Activated CD4-positive, alpha-beta T cell treated with anti-CD3 and anti-CD28 coated beads for 36 hours (primary cell): ENCODE measurements around the gene KIN. TPM values are rescaled to one million over a fixed set of nuclear protein-coding genes. Genes with fewer than 3 reads are reported as not detected.
"Not testable (repeated sequence)": the region's sequence is repeated elsewhere in the genome, so short reads cannot be mapped to it uniquely, and the experiment has no call there.

Experiments
- ATAC-seq: fragments of 200-7000 bp; cut with Tn5 transposase; one replicate; pipeline ENCODE4 v1.10.0; 2021; ENCODE audit warnings: mild to moderate bottlenecking, moderate library complexity
- CTCF ChIA-PET: fragments of 350-600 bp; sonication (Branson Sonifier 250); formaldehyde crosslinking; loops from one replicate; lab custom pipeline; 2021; ENCODE audit warnings: antibody characterized with exemption; lab: Charles Lee
- POLR2A ChIA-PET: fragments of 350-600 bp; sonication (Branson Sonifier 250); formaldehyde crosslinking; loops from one replicate; lab custom pipeline; 2021; ENCODE audit warnings: antibody characterized with exemption, inconsistent platforms; lab: Charles Lee
- DNase-seq: peaks from one replicate; pipeline ENCODE4 v3.0.0-alpha.2; 2020
- H3K27ac Mint-ChIP-seq: one replicate; pipeline ENCODE4 v1.8.0; 2021; ENCODE audit warnings: mixed read lengths
- H3K27me3 Mint-ChIP-seq: one replicate; pipeline ENCODE4 v1.8.0; 2021; ENCODE audit warnings: mixed read lengths
- H3K36me3 Mint-ChIP-seq: one replicate; pipeline ENCODE4 v1.8.0; 2021; ENCODE audit warnings: low read depth, mixed read lengths
- H3K4me1 Mint-ChIP-seq: one replicate; pipeline ENCODE4 v1.8.0; 2021; ENCODE audit warnings: mixed read lengths
- H3K4me3 Mint-ChIP-seq: one replicate; pipeline ENCODE4 v1.8.0; 2021; ENCODE audit warnings: mild to moderate bottlenecking, moderate library complexity, mixed read lengths
- H3K9me3 Mint-ChIP-seq: one replicate; pipeline ENCODE4 v1.8.0; 2021; ENCODE audit warnings: low read depth, mixed read lengths
- intact Hi-C, 2 experiments: fragments of 100-400 bp; cut with DNase I in 1 of 2; cut with micrococcal nuclease in 1 of 2; formaldehyde crosslinking; loops; one replicate each; pipeline versions ENCODE4 v1.14.2 to v1.15.1; 2022 to 2024; cut with DNase I, micrococcal nuclease
- total RNA-seq, 2 experiments: library from RNA; stranded (reverse); gene quantifications; one replicate each; pipeline ENCODE4 v1.2.3, GENCODE V29; 2021

KIN gene
- total RNA-seq, 2 experiments from 2014 or later: 15.0 to 15.1 TPM

DNA sequence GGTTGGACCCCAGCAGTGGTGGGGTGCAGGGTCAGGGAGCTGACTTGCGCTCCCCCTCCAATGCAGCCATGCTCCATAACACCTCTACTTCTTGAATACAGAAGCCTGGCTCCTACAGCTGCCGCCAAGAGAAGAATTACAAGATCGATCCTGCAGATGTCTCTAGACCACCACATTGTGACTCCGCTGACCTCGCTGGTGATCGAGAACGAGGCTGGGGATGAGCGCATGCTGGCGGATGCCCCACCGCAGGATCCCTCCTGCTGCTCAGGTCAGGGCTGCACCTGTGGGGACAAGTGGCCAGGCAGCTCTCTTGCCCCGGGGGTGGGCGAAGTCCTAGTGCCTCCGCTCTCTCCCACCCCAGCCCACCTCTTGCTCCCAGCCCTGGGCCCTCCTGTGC lies 53.0 kb downstream of the KIN start:
- Mint-ChIP-seq H3K4me3 (no peak overlapping the region), H3K27ac (no peak overlapping the region), H3K36me3 (no peaks in the 10 kb centered on the region), H3K4me1 (no peaks in the 10 kb centered on the region), H3K9me3 (no peaks in the 10 kb centered on the region), H3K27me3 (peaks cover 6% of the 10 kb centered on the region)
- POLR2A ChIA-PET: no interaction called here
- CTCF ChIA-PET: no interaction called here
- intact Hi-C loops: no loop called here
- DNase-seq: no peak
- ATAC-seq: no peak

DNA sequence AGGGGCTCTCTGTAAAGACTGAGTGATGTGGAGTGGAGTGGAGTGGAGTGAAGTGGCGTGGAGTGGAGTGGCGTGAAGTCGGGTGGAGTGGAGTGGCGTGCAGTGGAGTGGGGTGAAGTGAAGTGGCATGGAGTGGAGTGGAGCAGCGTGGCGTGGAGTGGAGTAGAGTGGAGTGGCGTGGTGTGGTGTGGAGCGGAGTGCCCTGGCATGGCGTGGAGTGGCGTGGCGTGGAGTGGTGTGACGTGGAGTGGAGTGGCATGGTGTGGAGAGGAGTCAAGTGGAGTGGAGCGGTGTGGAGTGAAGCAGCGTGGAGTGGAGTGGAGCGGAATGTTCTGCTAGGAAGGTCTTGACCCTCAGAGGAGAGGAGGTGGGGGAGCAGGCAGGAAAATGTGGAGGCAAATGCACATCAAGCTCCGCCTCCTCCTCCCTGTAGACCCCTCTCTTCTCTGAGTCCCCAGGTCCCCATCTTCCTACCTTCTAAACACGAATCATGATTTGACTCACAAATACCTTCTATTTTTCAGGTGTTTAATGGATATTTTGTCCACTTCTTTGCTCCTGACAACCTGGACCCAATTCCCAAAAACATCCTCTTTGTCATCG lies 64.8 kb downstream of the KIN start:
- Mint-ChIP-seq H3K4me3 (no peak overlapping the region), H3K4me1 (no peaks in the 10 kb centered on the region), H3K27ac (no peak overlapping the region), H3K36me3 (no peaks in the 10 kb centered on the region), H3K9me3 (no peaks in the 10 kb centered on the region), H3K27me3 (peaks cover 6% of the 10 kb centered on the region)
- ChIA-PET POLR2A (no interaction called here), CTCF (interaction anchor here (0.7 kb wide), 1 partner anchor 34 kb away, joined by 3 read pairs; no protein-coding TSS in a partner anchor)
- intact Hi-C loops: no loop called here
- DNase-seq (no peak), ATAC-seq (no peak)

DNA sequence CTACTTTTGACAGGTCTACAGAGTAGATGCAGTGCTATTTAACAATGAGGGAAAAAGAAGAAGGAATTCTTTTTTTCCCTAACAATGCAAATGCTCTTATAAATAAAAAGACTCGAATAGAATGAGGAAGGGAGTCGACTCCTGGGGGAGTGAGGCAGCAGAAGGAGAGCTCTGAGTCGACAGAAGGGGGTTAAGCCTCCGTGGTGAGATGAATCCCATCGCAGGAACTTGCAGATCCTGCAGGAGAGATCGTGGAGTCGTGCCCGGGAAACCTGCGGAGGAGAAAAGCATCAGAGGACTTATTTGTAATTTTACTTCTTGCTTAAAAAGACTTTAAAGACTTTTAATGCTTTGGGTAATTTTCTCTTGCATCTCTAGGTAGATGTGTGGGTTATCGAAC lies 67.3 kb downstream of the KIN start:
- no peak for ATAC-seq
- Mint-ChIP-seq H3K27me3 (peaks cover 6% of the 10 kb centered on the region), H3K36me3 (no peaks in the 10 kb centered on the region), H3K4me1 (no peaks in the 10 kb centered on the region), H3K9me3 (no peaks in the 10 kb centered on the region), H3K27ac (no peak overlapping the region), H3K4me3 (no peak overlapping the region)
- intact Hi-C loops: no loop called here
- POLR2A ChIA-PET: no interaction called here
- CTCF ChIA-PET: interaction anchor here (0.6 kb wide), 1 partner anchor 197 kb away, joined by 3 read pairs; no protein-coding TSS in a partner anchor
- no peak for DNase-seq

DNA sequence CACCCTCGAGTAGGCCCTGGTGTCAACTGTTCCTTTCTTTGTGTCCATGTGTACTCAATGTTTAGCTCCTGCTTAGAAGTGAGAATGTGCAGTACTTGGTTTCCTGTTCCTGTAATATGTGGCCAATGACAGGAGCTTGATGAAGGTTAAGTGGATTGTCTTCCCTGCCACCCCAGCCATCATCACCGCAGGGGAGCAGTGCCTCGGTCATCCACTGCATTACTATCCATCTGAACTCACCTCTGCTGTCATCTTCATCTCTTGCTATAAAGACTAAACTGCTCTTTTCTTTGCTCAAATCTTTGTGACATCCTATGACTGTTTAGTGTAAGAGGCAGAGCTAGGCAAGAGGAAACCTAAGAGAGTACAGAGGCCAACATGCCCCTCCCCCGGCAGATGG lies 69.1 kb downstream of the KIN start:
- Mint-ChIP-seq H3K27ac (no peak overlapping the region), H3K36me3 (no peaks in the 10 kb centered on the region), H3K4me1 (no peaks in the 10 kb centered on the region), H3K4me3 (no peak overlapping the region), H3K27me3 (peaks cover 6% of the 10 kb centered on the region), H3K9me3 (no peaks in the 10 kb centered on the region)
- ATAC-seq: no peak
- intact Hi-C loops: no loop called here
- DNase-seq: no peak
- ChIA-PET POLR2A (no interaction called here), CTCF (interaction anchor here (0.7 kb wide), 1 partner anchor 28 kb away, joined by 3 read pairs; no protein-coding TSS in a partner anchor)

DNA sequence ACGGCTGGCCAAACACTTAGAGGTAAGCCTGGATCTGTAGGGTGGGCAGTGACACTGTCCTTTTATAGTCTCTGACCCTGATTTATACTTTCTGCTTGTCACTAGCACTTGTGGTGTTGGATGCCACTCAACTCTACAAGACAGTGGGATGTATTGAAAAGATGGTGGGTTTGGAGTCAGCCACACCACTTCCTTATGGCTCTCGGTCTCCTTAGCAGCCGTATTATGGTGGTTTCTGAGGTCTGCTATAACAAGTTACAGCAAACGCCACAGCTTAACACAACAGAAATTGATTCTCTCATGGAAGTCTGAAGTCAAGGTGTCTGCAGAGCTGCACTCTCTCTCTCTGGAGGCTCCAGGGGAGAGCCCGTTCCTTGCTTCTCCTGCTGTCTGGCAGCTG lies 70.0 kb downstream of the KIN start:
- no peak for ATAC-seq
- POLR2A ChIA-PET: no interaction called here
- Mint-ChIP-seq H3K36me3 (no peaks in the 10 kb centered on the region), H3K9me3 (no peaks in the 10 kb centered on the region), H3K27ac (no peak overlapping the region), H3K4me3 (no peak overlapping the region), H3K27me3 (peaks cover 4% of the 10 kb centered on the region), H3K4me1 (no peaks in the 10 kb centered on the region)
- intact Hi-C loops: no loop called here
- CTCF ChIA-PET: interaction anchor here (0.7 kb wide), 1 partner anchor 1438 kb away, joined by 3 read pairs; no protein-coding TSS in a partner anchor
- no peak for DNase-seq

DNA sequence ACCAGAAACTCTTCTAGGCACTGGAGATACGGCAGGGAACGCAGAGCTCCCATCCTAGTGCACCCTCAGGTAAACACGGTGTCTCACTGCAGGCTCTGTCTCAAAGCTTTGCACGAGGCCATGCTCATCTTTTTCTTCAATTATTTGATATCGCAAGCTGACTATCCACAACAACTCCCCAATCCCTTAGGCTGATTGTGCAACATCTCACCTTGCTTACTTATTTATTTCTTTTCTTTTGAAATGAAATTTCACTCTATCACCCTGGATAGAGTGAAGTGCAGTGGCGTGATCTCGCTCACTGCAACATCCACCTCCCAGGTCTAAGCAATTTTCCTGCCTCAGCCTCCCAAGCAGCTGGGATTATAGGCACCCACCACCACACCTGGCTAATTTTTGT lies 72.3 kb downstream of the KIN start:
- no peaks in the 10 kb centered on the region for H3K9me3 Mint-ChIP-seq

DNA sequence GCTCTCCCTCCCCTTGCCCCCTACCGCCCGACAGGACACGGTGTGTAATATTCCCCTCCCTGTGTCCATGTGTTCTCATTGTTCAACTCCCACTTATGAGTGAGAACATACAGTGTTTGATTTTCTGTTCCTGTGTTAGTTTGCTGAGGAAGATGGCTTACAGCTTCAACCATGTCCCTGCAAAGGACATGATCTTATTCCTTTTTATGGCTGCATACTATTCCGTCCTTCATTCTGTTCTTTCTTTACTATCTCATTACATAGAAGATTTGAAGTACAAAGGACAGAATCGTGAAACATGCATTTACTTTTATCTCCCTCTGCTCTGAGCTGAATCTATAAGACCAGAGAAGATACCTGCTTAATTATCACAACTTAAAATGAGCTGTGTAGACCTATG lies 76.7 kb downstream of the KIN start:
- CTCF ChIA-PET, H3K9me3 Mint-ChIP-seq, ATAC-seq, H3K27ac Mint-ChIP-seq, H3K27me3 Mint-ChIP-seq, H3K4me1 Mint-ChIP-seq, DNase-seq, H3K36me3 Mint-ChIP-seq, intact Hi-C loops, H3K4me3 Mint-ChIP-seq, POLR2A ChIA-PET: not testable (repeated sequence)

More for the DNA sequence above, 72.3 kb downstream of the KIN start:
- Mint-ChIP-seq H3K36me3 (no peaks in the 10 kb centered on the region), H3K27me3 (peaks cover 4% of the 10 kb centered on the region), H3K4me1 (no peaks in the 10 kb centered on the region), H3K4me3 (no peak overlapping the region), H3K27ac (no peak overlapping the region)
- ATAC-seq (no peak), DNase-seq (no peak)
- CTCF ChIA-PET: interaction anchor here (1.6 kb wide), 1 partner anchor 25 kb away, joined by 3 read pairs; no protein-coding TSS in a partner anchor
- POLR2A ChIA-PET: no interaction called here
- intact Hi-C loops: no loop called here

DNA sequence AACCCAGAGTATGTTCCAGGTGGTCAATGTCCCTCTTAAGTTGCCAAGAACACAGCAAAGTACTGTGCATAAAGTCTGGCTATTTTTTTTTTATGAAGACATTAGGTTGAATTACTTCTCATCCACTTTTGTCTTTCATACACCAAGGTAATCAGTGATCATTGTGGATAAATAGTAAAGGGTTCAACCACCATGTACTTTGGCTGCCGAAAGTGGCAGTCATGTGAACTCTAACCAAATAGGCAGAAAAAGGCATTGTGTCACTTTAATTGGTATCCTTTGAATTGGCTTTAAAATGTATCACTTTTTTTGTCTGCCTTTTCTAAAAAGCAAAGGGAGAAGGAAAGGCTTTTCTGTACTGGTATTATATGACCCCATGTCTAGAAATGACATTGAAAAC lies 77.3 kb downstream of the KIN start:
- Mint-ChIP-seq H3K36me3 (no peaks in the 10 kb centered on the region), H3K9me3 (no peaks in the 10 kb centered on the region), H3K27ac (no peak overlapping the region), H3K4me3 (no peak overlapping the region), H3K27me3 (peaks cover 6% of the 10 kb centered on the region), H3K4me1 (no peaks in the 10 kb centered on the region)
- intact Hi-C loops: no loop called here
- ATAC-seq: no peak
- ChIA-PET CTCF (no interaction called here), POLR2A (no interaction called here)
- no peak for DNase-seq

DNA sequence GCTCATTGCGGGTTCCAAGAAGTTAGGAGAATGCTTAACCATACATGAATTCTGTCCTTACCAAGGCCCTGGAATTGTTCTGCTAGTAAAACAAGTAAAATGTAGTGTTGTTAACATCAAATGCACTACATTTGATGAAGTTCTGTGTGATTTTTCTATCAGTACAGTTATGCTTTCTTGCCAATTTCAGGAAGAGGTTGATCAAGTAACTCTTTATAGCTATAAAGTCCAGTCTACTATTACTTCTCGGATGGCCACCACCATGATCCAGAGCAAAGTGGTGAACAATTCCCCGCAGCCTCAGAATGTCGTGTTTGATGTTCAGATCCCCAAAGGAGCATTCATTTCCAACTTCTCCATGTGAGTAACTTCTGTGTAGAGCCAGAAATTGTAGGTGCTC lies 79.0 kb downstream of the KIN start:
- no peaks in the 10 kb centered on the region for H3K9me3 Mint-ChIP-seq
- peaks cover 6% of the 10 kb centered on the region for H3K27me3 Mint-ChIP-seq
- no peak overlapping the region for H3K27ac Mint-ChIP-seq
- ATAC-seq (no peak), DNase-seq (no peak)
- ChIA-PET CTCF (interaction anchor here (1.1 to 2.1 kb wide), 4 partner anchors 10 to 110 kb away, joined by 3 to 6 read pairs (median 4); no protein-coding TSS in a partner anchor), POLR2A (no interaction called here)
- H3K4me3 Mint-ChIP-seq: no peak overlapping the region
- H3K36me3 Mint-ChIP-seq: no peaks in the 10 kb centered on the region
- no peaks in the 10 kb centered on the region for H3K4me1 Mint-ChIP-seq
- intact Hi-C loops: no loop called here

DNA sequence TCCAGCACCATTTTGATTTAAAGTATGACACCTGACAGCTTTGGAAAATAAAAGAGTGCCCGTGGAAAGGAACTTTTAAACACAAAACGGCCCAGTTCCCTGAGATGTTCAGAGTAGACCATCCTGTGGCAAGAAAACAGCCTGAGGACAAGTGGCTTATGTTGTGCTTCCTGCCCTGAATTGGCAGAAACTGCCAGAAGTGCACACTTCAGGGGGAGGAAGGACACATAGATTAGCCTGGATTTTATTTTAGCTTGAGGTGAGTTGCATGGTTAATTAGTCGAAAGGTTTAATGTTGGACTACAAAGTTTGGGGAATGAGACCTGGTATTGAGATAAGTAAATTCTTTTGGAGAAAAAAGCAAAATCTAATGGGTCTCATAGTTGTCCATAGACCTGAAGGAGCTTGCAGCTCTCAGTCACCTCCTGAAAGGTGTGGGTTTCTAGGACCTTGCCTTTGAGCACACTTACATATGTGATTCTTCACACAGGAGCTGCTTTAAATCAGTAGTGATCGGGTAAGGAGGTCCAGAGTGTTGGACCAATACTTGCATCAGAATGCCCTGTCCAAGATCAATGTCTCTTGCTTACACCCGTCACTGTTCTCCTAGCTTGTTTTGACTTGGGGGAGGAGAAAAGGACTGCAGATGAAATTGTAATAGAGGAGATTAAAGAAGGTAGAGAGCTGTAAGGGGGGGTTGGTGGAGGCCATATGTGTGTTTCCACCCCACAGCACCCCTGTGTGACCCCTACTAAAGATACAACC lies 79.8 kb downstream of the KIN start:
- Mint-ChIP-seq H3K9me3 (no peaks in the 10 kb centered on the region), H3K36me3 (no peaks in the 10 kb centered on the region), H3K4me1 (no peaks in the 10 kb centered on the region), H3K4me3 (no peak overlapping the region), H3K27ac (no peak overlapping the region), H3K27me3 (peaks cover 6% of the 10 kb centered on the region)
- intact Hi-C loops: no loop called here
- ATAC-seq: no peak
- DNase-seq: no peak
- ChIA-PET CTCF (interaction anchor here (1.1 to 2.1 kb wide), 4 partner anchors 10 to 111 kb away, joined by 3 to 6 read pairs (median 4); no protein-coding TSS in a partner anchor), POLR2A (interaction anchor here (0.5 kb wide), 1 partner anchor 1855 kb away, joined by 4 read pairs; no protein-coding TSS in a partner anchor)

DNA sequence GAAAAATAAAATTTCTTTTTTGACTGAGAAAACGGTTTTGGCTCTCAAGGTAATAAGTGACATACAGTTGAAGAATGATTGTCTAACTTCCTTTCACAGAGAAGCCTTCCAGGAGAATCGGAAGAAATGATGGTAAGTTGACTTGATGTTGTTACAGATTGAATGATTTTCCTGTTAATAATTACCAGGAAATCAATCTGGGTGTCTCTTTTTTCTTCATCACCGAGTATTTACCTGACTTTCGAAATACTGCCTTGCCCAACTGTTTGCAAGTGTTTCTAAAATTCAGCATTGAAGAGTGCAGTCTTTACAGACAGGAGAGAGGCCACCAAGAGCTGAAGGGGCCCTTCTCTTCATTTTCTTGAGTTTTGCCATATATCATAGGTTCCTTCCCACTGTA lies 80.7 kb downstream of the KIN start:
- Mint-ChIP-seq H3K36me3 (no peaks in the 10 kb centered on the region), H3K4me1 (no peaks in the 10 kb centered on the region), H3K27ac (no peak overlapping the region), H3K9me3 (no peaks in the 10 kb centered on the region), H3K27me3 (peaks cover 11% of the 10 kb centered on the region), H3K4me3 (no peak overlapping the region)
- ChIA-PET POLR2A (no interaction called here), CTCF (interaction anchor here (1.3 to 1.8 kb wide), 2 partner anchors 21 to 182 kb away, joined by 4 to 5 read pairs; no protein-coding TSS in a partner anchor)
- DNase-seq (no peak), ATAC-seq (no peak)
- intact Hi-C loops: no loop called here
